Heart right ventricle (tissue), 16 donors: ENCODE measurements around the gene GRIN3A. TPM values are rescaled to one million over a fixed set of nuclear protein-coding genes. Genes with fewer than 3 reads are reported as not detected.

Experiments
- ATAC-seq, 8 donors: fragments of 200-7000 bp; cut with Tn5 transposase; one replicate each; pipeline ENCODE4 v1.9.1; 2020; ENCODE audit warnings: mild to moderate bottlenecking in 8 of 8, moderate library complexity in 8 of 8, moderate number of reproducible peaks in 1 of 8
- DNase-seq, 2 donors: peaks; one replicate each; pipeline ENCODE4 v3.0.0-alpha.2; 2020
- H3K27ac ChIP-seq, 10 donors: fragments of 200-600 bp; sonication (generic) in 2 of 10; one replicate each; pipeline versions ENCODE4 v1.5.0 to v1.8.0; 2020 to 2022; ENCODE audit warnings: mild to moderate bottlenecking in 3 of 10
- H3K27me3 ChIP-seq, 7 donors: fragments of 200-600 bp; one replicate each; pipeline ENCODE4 v1.8.0; 2021 to 2022; ENCODE audit warnings: mild to moderate bottlenecking in 2 of 7
- H3K36me3 ChIP-seq, 9 donors: fragments of 200-600 bp; sonication (generic) in 1 of 9; one replicate each; pipeline versions ENCODE4 v1.5.0 to v1.8.0; 2020 to 2022; ENCODE audit warnings: mild to moderate bottlenecking in 2 of 9
- H3K4me1 ChIP-seq, 9 donors: fragments of 200-600 bp; sonication (generic) in 1 of 9; one replicate each; pipeline versions ENCODE4 v1.5.0 to v1.8.0; 2020 to 2022; ENCODE audit warnings: mild to moderate bottlenecking in 4 of 9
- H3K4me3 ChIP-seq, 10 donors: fragments of 200-600 bp; sonication (generic) in 2 of 10; one replicate each; pipeline versions ENCODE4 v1.5.0 to v1.8.0; 2020 to 2022; ENCODE audit warnings: mild to moderate bottlenecking in 7 of 10, moderate library complexity in 2 of 10
- H3K9me3 ChIP-seq, 11 donors: fragments of 200-600 bp in 10 of 11; sonication (generic) in 2 of 11; one replicate each; pipeline versions ENCODE4 v1.5.0 to v1.8.0; 2013 to 2022; ENCODE audit warnings: mild to moderate bottlenecking in 2 of 11, control low read depth in 1 of 11, moderate library complexity in 1 of 11
- CTCF ChIP-seq, 9 donors: fragments of 200-600 bp; sonication (generic) in 2 of 9; IDR thresholded peaks; one replicate each; pipeline versions ENCODE4 v1.5.0 to v1.8.0; 2021 to 2022; ENCODE audit warnings: antibody characterized with exemption in 9 of 9, mild to moderate bottlenecking in 5 of 9, moderate library complexity in 1 of 9
- WGBS, 2 donors: extraction: QIAGEN DNeasy Blood & Tissue Kit; methylation state at CpG; one replicate each; pipeline ENCODE4 v1.1.7; 2013; ENCODE audit warnings: inconsistent platforms in 1 of 2; 5-methylcytosine and 5-hydroxymethylcytosine counted together
- intact Hi-C, 10 donors: fragments of 100-400 bp; cut with DNase I; formaldehyde crosslinking; loops; one replicate each; pipeline versions ENCODE4 v1.11.1 to v1.14.2; 2022
- polyA plus RNA-seq, 2 donors: library from polyadenylated mRNA; stranded (reverse); fragments of 200-250 nt; gene quantifications; one replicate each; pipeline ENCODE4 v1.2.3, GENCODE V29; 2013
- total RNA-seq, 10 donors: library from RNA; stranded (reverse); fragmentation: NEBNext Ultra II Directional in 3 of 10; extraction: Animal tissue kit (Norgen Biotek cat#: 25700) in 3 of 10; gene quantifications; one replicate each; pipeline versions ENCODE4 v1.2.1 to v1.2.4, GENCODE V29; 2021 to 2023
- donor health status: Arrhythmogenic right ventricular cardiomyopathy.
- donor health status: ischemic (EF 13 %, LVEDD 7.1; RV severe dilation, severe dysfunction).
- donor health status: healthy with polysubstance abuse.
- donor health status: DM: no; HTN: yes; CAD: no.
- donor health status: DM: no; HTN: no; CAD: no.
- donor health status: ischemic (EF 25% LVEDD 6.9; RV normal size, moderate dysfunction).
- donor health status: ischemic (EF 25% LVEDD 5.7; RV mildly dilated, moderate dysfunction).
- donor health status: healthy.
- donor health status: DM: yes; HTN: yes; CAD: no.
- donor health status: Ischemic cardiomyopathy.
- donor health status: ischemic (EF 35%, LVEDD 5.7; RV mildly dilated, moderate dysfunction).
- donor health status: nonischemic (EF 11% LVEDD 7.7; RV severe dilation, severe dysfunction).
- donor health status: DM: yes; HTN: yes; CAD: no.
- donor health status: PGD.
- donor health status: ischemic (EF 29% LVEDD 5.4; RV normal size, mild dysfunction).
- donor health status: nonischemic (EF 23%, LVEDD 6.1; RV moderate dilation, normal function).

GRIN3A gene
- total and polyA plus RNA-seq, 12 donors, result 0.06 to 1.4 (median 0.33) TPM

- no peak overlapping the region for H3K27ac ChIP-seq
- peak in 4 of 8 donors; percentile 7 to 61 (median 48) for ATAC-seq
- peaks cover 0 to 6% (median 0%) of the 10 kb centered on the region in 9 donors for H3K4me1 ChIP-seq
- H3K9me3 ChIP-seq, result no peaks in the 10 kb centered on the region
- TF ChIP-seq CTCF (IDR thresholded peaks at IDR 0.05), result peak; percentile 40 to 72 (median 65)
- H3K27me3 ChIP-seq, result peaks cover 0 to 34% (median 10%) of the 10 kb centered on the region in 7 donors
- 17 to 24% methylated on average over 11 of the region's 11 CpGs for WGBS, 2 donors
- peak in 1 of 2 donors; percentile 16 for DNase-seq
- H3K4me3 ChIP-seq, result no peak overlapping the region
- intact Hi-C loops, result loop anchor here in 6 of 10 donors (5.0 to 10.0 kb wide), 3 partner anchors 113 to 135 kb away; partner anchors contain the start of gene GRIN3A (in 2 of the 6)
- H3K36me3 ChIP-seq, result no peaks in the 10 kb centered on the region
These were observed 136.3 kb downstream of the GRIN3A start for GRCh38 chr9:101601904-101602765.

GRCh38 chr9:101594796-101595195, 143.7 kb downstream of the GRIN3A start, which contains the start of gene PPP3R2:
PPP3R2 (minus strand) TSS chr9:101594969; CDS start chr9:101594921, 48 bp downstream.
- Histone ChIP-seq H3K27ac (no peak within 1 kb of the TSS), H3K9me3 (no peaks in the 10 kb centered on the region), H3K4me3 (no peak within 1 kb of the TSS), H3K36me3 (no peaks in the 10 kb centered on the region), H3K27me3 (peaks cover 0 to 14% (median 4%) of the 10 kb centered on the region in 7 donors), H3K4me1 (no peaks in the 10 kb centered on the region)
- intact Hi-C loops, result loop anchor here in 1 of 10 donors (10.0 kb wide), 1 partner anchor 60 kb away; no protein-coding TSS in a partner anchor
- no peak for TF ChIP-seq CTCF (IDR thresholded peaks at IDR 0.05)
- peak in 1 of 8 donors; percentile 16 for ATAC-seq
- no peak for DNase-seq
- WGBS, 2 donors, result 93 to 94% methylated on average over 19 of the region's 19 CpGs

GRCh38 chr9:101593345-101593744, 145.1 kb downstream of the GRIN3A start:
- intact Hi-C loops, result loop anchor here in 1 of 10 donors (10.0 kb wide), 1 partner anchor 61 kb away; no protein-coding TSS in a partner anchor
- no peak overlapping the region for H3K27ac ChIP-seq
- H3K27me3 ChIP-seq, result peaks cover 0 to 7% (median 0%) of the 10 kb centered on the region in 7 donors
- WGBS, 2 donors, result 66 to 74% methylated on average over 2 of the region's 2 CpGs
- no peak for TF ChIP-seq CTCF (IDR thresholded peaks at IDR 0.05)
- no peaks in the 10 kb centered on the region for H3K36me3 ChIP-seq
- H3K9me3 ChIP-seq, result no peaks in the 10 kb centered on the region
- no peaks in the 10 kb centered on the region for H3K4me1 ChIP-seq
- H3K4me3 ChIP-seq, result no peak overlapping the region
- ATAC-seq (no peak), DNase-seq (no peak)

- no peak overlapping the region for H3K4me3 ChIP-seq
- no peak for TF ChIP-seq CTCF (IDR thresholded peaks at IDR 0.05)
- DNase-seq (no peak), ATAC-seq (no peak)
- H3K9me3 ChIP-seq, result no peaks in the 10 kb centered on the region
- intact Hi-C loops, result loop anchor here in 1 of 10 donors (10.0 kb wide), 1 partner anchor 62 kb away; no protein-coding TSS in a partner anchor
- no peak overlapping the region for H3K27ac ChIP-seq
- no peaks in the 10 kb centered on the region for H3K36me3 ChIP-seq
- peaks cover 0 to 7% (median 0%) of the 10 kb centered on the region in 7 donors for H3K27me3 ChIP-seq
- H3K4me1 ChIP-seq, result no peaks in the 10 kb centered on the region
These were observed 145.7 kb downstream of the GRIN3A start for GRCh38 chr9:101592788-101593187.
